ENCODE data around the gene CBL. TPM values are rescaled to one million over a fixed set of nuclear protein-coding genes. Genes with fewer than 3 reads are reported as not detected.
A peak's percentile ranks its signal among the peaks of the same experiment; 100 is the strongest.

CBL gene
- total and polyA plus RNA-seq, 12 donors = 2.7 to 15.6 (median 8.2) TPM

DNA sequence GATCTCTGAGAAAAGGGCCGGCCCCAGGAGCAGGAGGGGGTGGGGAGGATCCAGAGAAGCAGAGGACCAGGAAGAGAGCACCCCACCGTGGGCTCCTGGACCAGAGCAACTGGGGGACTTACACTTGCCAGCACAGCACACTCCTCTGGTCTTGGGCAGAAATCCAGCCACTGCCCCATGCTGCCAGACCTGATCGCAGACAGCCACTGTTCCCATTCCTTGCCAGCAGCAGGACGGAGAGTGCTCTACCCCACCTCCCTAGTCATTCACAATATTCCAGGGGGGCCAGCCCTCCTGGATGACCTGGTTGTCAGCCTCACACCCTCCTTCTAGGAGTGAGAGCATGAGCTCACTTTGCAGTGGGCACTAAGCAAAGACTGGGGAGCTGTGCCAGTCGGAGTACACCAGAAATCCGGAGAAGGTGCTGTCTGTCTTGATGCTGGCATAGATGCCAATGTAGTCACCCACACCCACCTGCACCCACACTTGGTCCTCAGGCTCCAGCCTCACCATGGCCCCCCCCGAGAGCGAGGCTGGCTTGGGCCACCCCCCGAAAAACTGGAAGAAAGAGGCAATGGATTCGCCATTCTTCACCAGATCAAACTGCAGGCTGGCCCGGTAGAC, 132.9 kb downstream of the CBL start:
- Histone ChIP-seq H3K27me3 (peaks cover 0 to 38% (median 0%) of the 10 kb centered on the region in 7 donors), H3K4me3 (peak overlapping the region; percentile 61 to 91 (median 78)), H3K4me1 (peaks cover 22 to 65% (median 56%) of the 10 kb centered on the region in 9 donors), H3K27ac (peak overlapping the region in 9 of 10 donors; percentile 93 to 100 (median 97)), H3K36me3 (peaks cover 0 to 23% (median 8%) of the 10 kb centered on the region in 9 donors), H3K9me3 (no peaks in the 10 kb centered on the region)
- TF ChIP-seq, protein P1, sequence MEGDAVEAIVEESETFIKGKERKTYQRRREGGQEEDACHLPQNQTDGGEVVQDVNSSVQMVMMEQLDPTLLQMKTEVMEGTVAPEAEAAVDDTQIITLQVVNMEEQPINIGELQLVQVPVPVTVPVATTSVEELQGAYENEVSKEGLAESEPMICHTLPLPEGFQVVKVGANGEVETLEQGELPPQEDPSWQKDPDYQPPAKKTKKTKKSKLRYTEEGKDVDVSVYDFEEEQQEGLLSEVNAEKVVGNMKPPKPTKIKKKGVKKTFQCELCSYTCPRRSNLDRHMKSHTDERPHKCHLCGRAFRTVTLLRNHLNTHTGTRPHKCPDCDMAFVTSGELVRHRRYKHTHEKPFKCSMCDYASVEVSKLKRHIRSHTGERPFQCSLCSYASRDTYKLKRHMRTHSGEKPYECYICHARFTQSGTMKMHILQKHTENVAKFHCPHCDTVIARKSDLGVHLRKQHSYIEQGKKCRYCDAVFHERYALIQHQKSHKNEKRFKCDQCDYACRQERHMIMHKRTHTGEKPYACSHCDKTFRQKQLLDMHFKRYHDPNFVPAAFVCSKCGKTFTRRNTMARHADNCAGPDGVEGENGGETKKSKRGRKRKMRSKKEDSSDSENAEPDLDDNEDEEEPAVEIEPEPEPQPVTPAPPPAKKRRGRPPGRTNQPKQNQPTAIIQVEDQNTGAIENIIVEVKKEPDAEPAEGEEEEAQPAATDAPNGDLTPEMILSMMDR (IDR thresholded peaks at IDR 0.05) = no peak
- DNase-seq (no peak), ATAC-seq (peak in 1 of 8 donors; percentile 0)
- intact Hi-C loops (cut with DNase I) = loop anchor here in 3 of 10 donors (5.0 to 10.0 kb wide), 2 partner anchors 33 to 134 kb away; partner anchors contain the start of gene CBL (in 1 of the 3)
- 31% methylated on average over 11 of the region's 11 CpGs for WGBS, 2 donors

DNA sequence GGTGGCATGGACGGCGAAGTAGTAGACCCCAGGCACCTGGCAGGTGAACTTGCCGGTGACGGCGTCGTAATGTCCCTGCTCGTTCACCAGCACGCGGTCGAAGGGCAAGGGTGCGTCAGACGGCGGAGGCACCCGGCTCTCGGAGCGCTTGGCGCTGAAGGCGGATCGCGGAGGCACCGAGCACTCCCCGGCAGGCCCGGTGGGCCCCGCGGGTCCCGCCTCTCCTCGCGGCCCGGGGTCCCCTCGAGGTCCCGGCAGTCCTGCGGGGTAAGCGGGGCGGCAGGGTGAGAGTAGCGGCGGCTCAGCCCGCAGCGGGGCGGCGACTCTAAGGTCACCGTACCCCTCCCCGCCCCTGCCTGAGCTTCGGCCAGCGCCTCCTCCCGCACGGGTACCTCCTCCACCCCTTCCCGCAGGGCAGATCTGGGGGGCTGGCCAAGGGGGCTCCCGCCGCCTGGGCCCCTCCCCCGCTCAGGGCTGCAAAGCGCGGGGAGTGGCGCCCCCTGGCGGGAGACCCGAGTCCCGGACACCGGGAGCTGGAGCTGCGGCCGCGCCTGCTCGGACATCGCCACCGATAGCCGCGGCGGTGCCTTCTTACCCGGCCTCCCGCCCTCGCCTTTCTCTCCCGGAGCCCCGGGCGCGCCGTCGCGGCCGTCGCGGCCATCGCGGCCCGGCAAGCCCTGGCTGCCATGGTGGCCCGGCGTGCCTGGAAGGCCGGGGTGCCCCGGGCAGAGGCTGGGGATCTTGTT, 133.6 kb downstream of the CBL start:
- WGBS, 2 donors = 1 to 2% methylated on average over 69 to 86 of the region's 86 CpGs
- ATAC-seq (peak; percentile 52 to 80 (median 65)), DNase-seq (peak; percentile 77 to 85)
- intact Hi-C loops (cut with DNase I) = loop anchor here in 4 of 10 donors (5.0 to 10.0 kb wide), 4 partner anchors 33 to 135 kb away; partner anchors contain the start of genes CBL (in 1 of the 4) and USP2 (in 1 of the 4)
- TF ChIP-seq, protein P1 (IDR thresholded peaks at IDR 0.05) = peak; percentile 93 to 98 (median 96)
- H3K4me3 ChIP-seq = peak overlapping the region; percentile 61 to 91 (median 78)
- H3K27me3 ChIP-seq = peaks cover 0 to 38% (median 0%) of the 10 kb centered on the region in 7 donors
- no peaks in the 10 kb centered on the region for H3K9me3 ChIP-seq
- peaks cover 0 to 23% (median 8%) of the 10 kb centered on the region in 9 donors for H3K36me3 ChIP-seq
- H3K4me1 ChIP-seq = peaks cover 22 to 64% (median 56%) of the 10 kb centered on the region in 9 donors
- peak overlapping the region; percentile 85 to 100 (median 97) for H3K27ac ChIP-seq

DNA sequence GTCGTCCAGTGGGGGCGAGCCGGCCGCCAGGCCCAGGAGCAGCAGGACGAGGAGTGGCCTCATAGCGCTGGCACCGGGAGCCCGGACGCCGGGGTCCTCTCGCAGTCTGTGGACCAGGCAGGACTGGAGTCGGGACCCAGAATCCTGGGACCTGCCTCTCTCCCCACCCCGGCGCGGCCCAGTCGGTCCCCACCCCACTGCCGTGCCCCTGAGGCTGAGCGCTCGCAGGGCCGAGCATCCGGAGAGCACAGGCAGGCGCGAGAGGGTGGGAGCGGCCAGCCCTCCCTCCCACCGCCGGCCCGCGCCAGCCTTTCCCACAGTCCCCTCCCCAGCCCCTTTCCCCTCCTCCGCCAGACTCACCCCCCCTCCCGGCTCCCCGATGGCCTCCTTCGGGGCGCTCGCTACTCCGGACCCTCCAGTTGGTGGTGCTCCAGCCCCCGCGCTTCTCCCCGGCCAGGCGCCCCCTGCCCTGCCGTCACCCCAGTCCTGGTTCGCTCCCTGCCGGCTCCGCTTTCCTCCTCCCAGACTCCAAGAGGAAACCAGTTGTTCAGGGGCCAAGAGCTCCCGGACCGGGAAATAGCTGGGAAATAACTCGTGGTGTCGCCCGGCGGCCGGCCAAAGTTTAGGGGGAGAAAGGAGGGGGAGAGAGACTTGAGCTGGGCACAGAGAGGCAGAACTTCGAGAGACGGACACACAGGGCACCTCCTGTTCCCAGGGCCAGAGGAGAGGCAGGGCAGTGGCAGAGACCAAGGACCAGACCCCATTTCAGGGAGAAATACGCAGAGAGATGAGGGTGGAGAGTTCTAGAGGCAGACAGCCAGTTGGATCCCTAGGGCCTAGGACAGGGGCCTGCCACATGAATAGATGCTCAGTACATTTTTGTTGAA, 134.4 kb downstream of the CBL start, which contains the start of gene C1QTNF5:
TSS of gene C1QTNF5 (minus strand) at position 549 of the 887 bp plus-strand sequence. CDS start at position 63, 486 bp downstream.
- DNase-seq (peak; percentile 88 to 95), ATAC-seq (peak; percentile 57 to 82 (median 72))
- Histone ChIP-seq H3K36me3 (peaks cover 0 to 23% (median 8%) of the 10 kb centered on the region in 9 donors), H3K4me3 (peak within 1 kb of the TSS; percentile 61 to 91 (median 78)), H3K27me3 (peaks cover 0 to 38% (median 0%) of the 10 kb centered on the region in 7 donors), H3K4me1 (peaks cover 16 to 56% (median 48%) of the 10 kb centered on the region in 9 donors), H3K9me3 (no peaks in the 10 kb centered on the region), H3K27ac (peak within 1 kb of the TSS; percentile 85 to 100 (median 97))
- 1% methylated on average over 53 of the region's 53 CpGs for WGBS, 2 donors
- TF ChIP-seq, protein P1 (IDR thresholded peaks at IDR 0.05) = no peak
- intact Hi-C loops (cut with DNase I) = loop anchor here in 1 of 10 donors (5.0 to 10.0 kb wide), 2 partner anchors 42 to 134 kb away; partner anchors contain the start of gene USP2
